GM12878 (cell line): ENCODE results near the gene TIGD4.

Experiments
- BHLHE40 ChIP-seq, 2 experiments: fragments of 450-650 bp in 1 of 2; IDR thresholded peaks; 2 replicates each; pipeline ENCODE4 v1.6.1; 2011 to 2017; ENCODE audit warnings: low read depth in 2 of 2, borderline replicate concordance in 1 of 2, improper control_type of control experiment in 1 of 2, low read length in 1 of 2, mild to moderate bottlenecking in 1 of 2
- ESRRA ChIP-seq: IDR thresholded peaks from 2 replicates; pipeline ENCODE4 v1.6.1; 2012; ENCODE audit warnings: mild to moderate bottlenecking, low read length, improper control_type of control experiment
- SMARCA5 ChIP-seq: fragments of 450-650 bp; IDR thresholded peaks from 2 replicates; pipeline ENCODE4 v1.6.1; 2017; ENCODE audit warnings: mild to moderate bottlenecking
- SREBF2 ChIP-seq: IDR thresholded peaks from 2 replicates; pipeline ENCODE4 v1.6.1; 2012; ENCODE audit warnings: mild to moderate bottlenecking, low read length
- TARDBP ChIP-seq: IDR thresholded peaks from 2 replicates; pipeline ENCODE4 v1.6.1; 2016; ENCODE audit warnings: borderline replicate concordance
- TF ChIP-seq, protein P1 (sequence below), 3 experiments: IDR thresholded peaks in 2 of 3; conservative IDR thresholded peaks in 1 of 3; 2 replicates each; pipeline ENCODE4 v1.5.1; 2011; ENCODE audit warnings: low read depth in 3 of 3, low read length in 3 of 3, mild to moderate bottlenecking in 3 of 3, control low read depth in 2 of 3, moderate library complexity in 2 of 3, inconsistent platforms in 1 of 3, mixed read lengths in 1 of 3; ENCODE audit not compliant: control insufficient read depth in 2 of 3, insufficient read depth in 1 of 3; ENCODE audit errors: extremely low read depth in 1 of 3
- TF ChIP-seq, protein P2 (sequence below): IDR thresholded peaks from 2 replicates; pipeline ENCODE4 v1.6.1; 2012; ENCODE audit warnings: low read depth, low read length, improper control_type of control experiment
- TF ChIP-seq, protein P3 (sequence below): fragments of 450-650 bp; IDR thresholded peaks from 2 replicates; pipeline ENCODE4 v1.6.1; 2017; ENCODE audit warnings: mild to moderate bottlenecking, low read depth, inconsistent platforms; ENCODE audit not compliant: poor library complexity, severe bottlenecking
- TF ChIP-seq, protein P4 (sequence below): IDR thresholded peaks from 2 replicates; pipeline ENCODE4 v1.6.1; 2012; ENCODE audit warnings: low read depth, low read length, improper control_type of control experiment

DNA sequence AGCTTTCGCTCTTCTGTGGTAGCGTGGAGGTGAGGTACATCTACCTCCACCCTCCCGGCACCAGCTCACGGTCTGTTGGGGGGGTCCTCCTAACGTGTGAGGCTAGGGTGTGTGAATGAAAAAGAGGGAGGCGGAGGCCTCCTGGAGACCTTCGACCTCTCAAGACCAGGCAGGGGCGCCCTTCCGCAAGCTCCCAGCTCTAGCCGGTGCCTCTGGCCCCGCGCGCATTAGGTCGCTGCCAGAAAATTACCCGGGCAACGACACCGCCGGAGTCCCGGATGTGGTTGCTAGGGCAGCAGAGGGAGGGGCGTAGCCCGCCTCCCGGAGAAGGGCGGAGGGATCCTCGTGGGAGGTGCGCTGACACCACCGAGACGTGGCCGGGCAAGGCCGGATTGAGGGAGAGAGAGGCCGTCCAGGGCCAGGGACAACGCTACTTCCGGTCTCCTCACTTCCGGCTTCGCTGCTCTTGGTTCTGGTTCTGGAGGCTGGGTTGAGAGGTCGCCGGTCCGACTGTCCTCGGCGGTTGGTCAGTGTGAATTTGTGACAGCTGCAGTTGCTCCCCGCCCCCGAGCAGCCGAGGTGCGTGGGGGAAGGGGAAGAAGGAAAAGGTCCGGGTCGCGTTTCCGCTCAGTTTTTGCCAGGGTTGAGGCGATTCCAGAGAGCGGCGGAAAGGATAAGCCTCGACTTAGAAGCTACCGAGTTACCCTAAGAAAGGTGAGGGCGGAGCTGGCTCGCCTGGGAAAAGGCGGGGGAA, at the start of gene TIGD4, which contains the start of gene ARFIP1:
- TF ChIP-seq, protein P1, sequence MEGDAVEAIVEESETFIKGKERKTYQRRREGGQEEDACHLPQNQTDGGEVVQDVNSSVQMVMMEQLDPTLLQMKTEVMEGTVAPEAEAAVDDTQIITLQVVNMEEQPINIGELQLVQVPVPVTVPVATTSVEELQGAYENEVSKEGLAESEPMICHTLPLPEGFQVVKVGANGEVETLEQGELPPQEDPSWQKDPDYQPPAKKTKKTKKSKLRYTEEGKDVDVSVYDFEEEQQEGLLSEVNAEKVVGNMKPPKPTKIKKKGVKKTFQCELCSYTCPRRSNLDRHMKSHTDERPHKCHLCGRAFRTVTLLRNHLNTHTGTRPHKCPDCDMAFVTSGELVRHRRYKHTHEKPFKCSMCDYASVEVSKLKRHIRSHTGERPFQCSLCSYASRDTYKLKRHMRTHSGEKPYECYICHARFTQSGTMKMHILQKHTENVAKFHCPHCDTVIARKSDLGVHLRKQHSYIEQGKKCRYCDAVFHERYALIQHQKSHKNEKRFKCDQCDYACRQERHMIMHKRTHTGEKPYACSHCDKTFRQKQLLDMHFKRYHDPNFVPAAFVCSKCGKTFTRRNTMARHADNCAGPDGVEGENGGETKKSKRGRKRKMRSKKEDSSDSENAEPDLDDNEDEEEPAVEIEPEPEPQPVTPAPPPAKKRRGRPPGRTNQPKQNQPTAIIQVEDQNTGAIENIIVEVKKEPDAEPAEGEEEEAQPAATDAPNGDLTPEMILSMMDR (IDR thresholded peaks at IDR 0.05 in 2 of 3, conservative IDR thresholded peaks at IDR 0.05 in 1 of 3; ENCODE audit: control insufficient read depth in 2 of 3, extremely low read depth in 1 of 3, insufficient read depth in 1 of 3, low read depth in 3 of 3, low read length in 3 of 3): peak; percentile 23 to 50 (median 35); a peak in 5 of 6 replicates
- TF ChIP-seq, protein P2, sequence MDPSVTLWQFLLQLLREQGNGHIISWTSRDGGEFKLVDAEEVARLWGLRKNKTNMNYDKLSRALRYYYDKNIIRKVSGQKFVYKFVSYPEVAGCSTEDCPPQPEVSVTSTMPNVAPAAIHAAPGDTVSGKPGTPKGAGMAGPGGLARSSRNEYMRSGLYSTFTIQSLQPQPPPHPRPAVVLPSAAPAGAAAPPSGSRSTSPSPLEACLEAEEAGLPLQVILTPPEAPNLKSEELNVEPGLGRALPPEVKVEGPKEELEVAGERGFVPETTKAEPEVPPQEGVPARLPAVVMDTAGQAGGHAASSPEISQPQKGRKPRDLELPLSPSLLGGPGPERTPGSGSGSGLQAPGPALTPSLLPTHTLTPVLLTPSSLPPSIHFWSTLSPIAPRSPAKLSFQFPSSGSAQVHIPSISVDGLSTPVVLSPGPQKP: peak; percentile 78; the same call in 1 of the 2 replicates
- TF ChIP-seq TARDBP (no peak), BHLHE40 (IDR thresholded peaks at IDR 0.05; ENCODE audit: borderline replicate concordance in 1 of 2, low read depth in 2 of 2, low read length in 1 of 2) (peak in 1 of 2 experiments; percentile 16; a peak in 2 of 4 replicates), SREBF2 (no peak), ESRRA (peak; percentile 6; the same call in 1 of the 2 replicates), SMARCA5 (0 out of 2 replicates have a peak, but pooled peaks have one; percentile 16)
- TF ChIP-seq, protein P3, sequence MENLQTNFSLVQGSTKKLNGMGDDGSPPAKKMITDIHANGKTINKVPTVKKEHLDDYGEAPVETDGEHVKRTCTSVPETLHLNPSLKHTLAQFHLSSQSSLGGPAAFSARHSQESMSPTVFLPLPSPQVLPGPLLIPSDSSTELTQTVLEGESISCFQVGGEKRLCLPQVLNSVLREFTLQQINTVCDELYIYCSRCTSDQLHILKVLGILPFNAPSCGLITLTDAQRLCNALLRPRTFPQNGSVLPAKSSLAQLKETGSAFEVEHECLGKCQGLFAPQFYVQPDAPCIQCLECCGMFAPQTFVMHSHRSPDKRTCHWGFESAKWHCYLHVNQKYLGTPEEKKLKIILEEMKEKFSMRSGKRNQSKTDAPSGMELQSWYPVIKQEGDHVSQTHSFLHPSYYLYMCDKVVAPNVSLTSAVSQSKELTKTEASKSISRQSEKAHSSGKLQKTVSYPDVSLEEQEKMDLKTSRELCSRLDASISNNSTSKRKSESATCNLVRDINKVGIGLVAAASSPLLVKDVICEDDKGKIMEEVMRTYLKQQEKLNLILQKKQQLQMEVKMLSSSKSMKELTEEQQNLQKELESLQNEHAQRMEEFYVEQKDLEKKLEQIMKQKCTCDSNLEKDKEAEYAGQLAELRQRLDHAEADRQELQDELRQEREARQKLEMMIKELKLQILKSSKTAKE: peak; percentile 48
- TF ChIP-seq, protein P4, sequence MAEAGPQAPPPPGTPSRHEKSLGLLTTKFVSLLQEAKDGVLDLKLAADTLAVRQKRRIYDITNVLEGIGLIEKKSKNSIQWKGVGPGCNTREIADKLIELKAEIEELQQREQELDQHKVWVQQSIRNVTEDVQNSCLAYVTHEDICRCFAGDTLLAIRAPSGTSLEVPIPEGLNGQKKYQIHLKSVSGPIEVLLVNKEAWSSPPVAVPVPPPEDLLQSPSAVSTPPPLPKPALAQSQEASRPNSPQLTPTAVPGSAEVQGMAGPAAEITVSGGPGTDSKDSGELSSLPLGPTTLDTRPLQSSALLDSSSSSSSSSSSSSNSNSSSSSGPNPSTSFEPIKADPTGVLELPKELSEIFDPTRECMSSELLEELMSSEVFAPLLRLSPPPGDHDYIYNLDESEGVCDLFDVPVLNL: 0 out of 2 replicates have a peak, but pooled peaks have one; percentile 3
